Astrocyte of the cerebellum (primary cell): Measurements from ENCODE around the gene TMEM150B.

ENCODE experiments used
- DNase-seq: peaks from one replicate; pipeline ENCODE4 v3.0.0-alpha.2; 2011; ENCODE audit warnings: low read depth
- H3K4me3 ChIP-seq: 2 replicates; pipeline ENCODE4 v1.5.1; 2011; ENCODE audit warnings: mild to moderate bottlenecking, low read depth, low read length, moderate library complexity
- CTCF ChIP-seq: IDR thresholded peaks from 2 replicates; pipeline ENCODE4 v1.5.1; 2012; ENCODE audit warnings: low read length, low read depth, moderate library complexity, mild to moderate bottlenecking; ENCODE audit errors: missing control alignments
- in situ Hi-C: cut with HindIII; loops from 2 replicates; pipeline ENCODE4 v1.10.0; 2017; ENCODE audit warnings: low sequenced_read_pairs

TMEM150B gene

GRCh38 chr19:55279340-55279739, 45.8 kb downstream of the TMEM150B start:
- H3K4me3 ChIP-seq = peak overlapping the region; percentile 82
- no peak for DNase-seq
- no peak for TF ChIP-seq CTCF
- in situ Hi-C loops = no loop called here

- TF ChIP-seq CTCF = no peak
- H3K4me3 ChIP-seq = peak overlapping the region; percentile 82
- no peak for DNase-seq
- in situ Hi-C loops = no loop called here
These were observed 46.6 kb downstream of the TMEM150B start for GRCh38 chr19:55278391-55279135.

GRCh38 chr19:55277494-55277893, 47.6 kb downstream of the TMEM150B start:
- in situ Hi-C loops = no loop called here
- no peak overlapping the region for H3K4me3 ChIP-seq
- no peak for DNase-seq
- TF ChIP-seq CTCF = no peak

GRCh38 chr19:55276720-55277430, 48.3 kb downstream of the TMEM150B start:
- no peak for DNase-seq
- in situ Hi-C loops = no loop called here
- TF ChIP-seq CTCF = no peak
- H3K4me3 ChIP-seq = no peak overlapping the region

GRCh38 chr19:55275851-55276719, 49.1 kb downstream of the TMEM150B start:
- DNase-seq = no peak
- no peak for TF ChIP-seq CTCF
- no peak overlapping the region for H3K4me3 ChIP-seq
- in situ Hi-C loops = no loop called here

- TF ChIP-seq CTCF = no peak
- no peak for DNase-seq
- in situ Hi-C loops = no loop called here
These were observed 51.0 kb downstream of the TMEM150B start for GRCh38 chr19:55273978-55274707.

More at GRCh38 chr19:55273978-55274707, 51.0 kb downstream of the TMEM150B start:
- no peak overlapping the region for H3K4me3 ChIP-seq
